ENCODE data around the gene CACNG7.
"Not testable (repeated sequence)": the region's sequence is repeated elsewhere in the genome, so short reads cannot be mapped to it uniquely, and the experiment has no call there.

CACNG7 gene

GRCh38 chr19:53908935-53909415 lies at the start of gene CACNG7:
Gene CACNG7, plus strand, starts transcription at chr19:53909278. Its CDS starts 3,554 bp downstream, at chr19:53912832.
- peak; percentile 25 for DNase-seq

- DNase-seq: no peak
Measured at GRCh38 chr19:53864308-53864836, 44.7 kb upstream of the CACNG7 start.

GRCh38 chr19:53865523-53865917 lies 43.6 kb upstream of the CACNG7 start:
- peak; percentile 20 for DNase-seq

GRCh38 chr19:53865918-53866864 lies 42.9 kb upstream of the CACNG7 start:
- DNase-seq: peak; percentile 61

- DNase-seq: peak; percentile 33
Measured at GRCh38 chr19:53866865-53867224, 42.2 kb upstream of the CACNG7 start.

GRCh38 chr19:53867225-53868090 lies 41.6 kb upstream of the CACNG7 start, which contains the start of gene MYADM:
Gene MYADM, plus strand, starts transcription at chr19:53867883. Its CDS starts 5,647 bp downstream, at chr19:53873530.
- DNase-seq: peak; percentile 99

GRCh38 chr19:53868091-53868891 lies 40.8 kb upstream of the CACNG7 start:
- peak; percentile 68 for DNase-seq

- DNase-seq: peak; percentile 92
Measured at GRCh38 chr19:53868892-53869804, 39.9 kb upstream of the CACNG7 start.

GRCh38 chr19:53869805-53870484 lies 39.1 kb upstream of the CACNG7 start:
- DNase-seq: not testable (repeated sequence)

GRCh38 chr19:53870485-53870844 lies 38.6 kb upstream of the CACNG7 start:
- DNase-seq: no peak

- no peak for DNase-seq
Measured at GRCh38 chr19:53871454-53871853, 37.6 kb upstream of the CACNG7 start.

GRCh38 chr19:53872762-53873161 lies 36.3 kb upstream of the CACNG7 start:
- DNase-seq: no peak

- no peak for DNase-seq
Measured at GRCh38 chr19:53873773-53874605, 35.1 kb upstream of the CACNG7 start.

GRCh38 chr19:53874606-53874990 lies 34.5 kb upstream of the CACNG7 start:
- DNase-seq: no peak

GRCh38 chr19:53875602-53876325 lies 33.3 kb upstream of the CACNG7 start:
- no peak for DNase-seq

- no peak for DNase-seq
Measured at GRCh38 chr19:53876651-53877224, 32.3 kb upstream of the CACNG7 start.

GRCh38 chr19:53877361-53877766 lies 31.7 kb upstream of the CACNG7 start:
- no peak for DNase-seq

GRCh38 chr19:53878776-53879139 lies 30.3 kb upstream of the CACNG7 start:
- DNase-seq: no peak
